K562 (cell line): Measurements from ENCODE around the gene SESN2. TPM values are rescaled to one million over a fixed set of nuclear protein-coding genes. Genes with fewer than 3 reads are reported as not detected.

Experiments used
- AFF1 ChIP-seq, 2 experiments: fragments of 450-650 bp; IDR thresholded peaks; 2 replicates each; pipeline ENCODE4 v1.6.1; 2018; ENCODE audit warnings: mild to moderate bottlenecking in 2 of 2, low read depth in 1 of 2; ENCODE audit not compliant: partially characterized antibody in 2 of 2
- CREB1 ChIP-seq, 2 experiments: sonication (generic) in 1 of 2; formaldehyde crosslinking in 1 of 2; IDR thresholded peaks; 2 replicates each; pipeline versions ENCODE4 v1.6.1 to v1.8.0; 2012 to 2022; ENCODE audit warnings: inconsistent platforms in 1 of 2, mild to moderate bottlenecking in 1 of 2, missing genetic modification reagents in 1 of 2, moderate library complexity in 1 of 2
- EGR1 ChIP-seq: fragments of 450-650 bp; conservative IDR thresholded peaks from 2 replicates; pipeline ENCODE4 v1.6.1; 2017; ENCODE audit warnings: mild to moderate bottlenecking
- ESRRA ChIP-seq: fragments of 450-650 bp; IDR thresholded peaks from 2 replicates; pipeline ENCODE4 v1.6.1; 2014; ENCODE audit warnings: low read depth, mild to moderate bottlenecking, moderate library complexity, borderline replicate concordance
- ETV1 ChIP-seq: fragments of 450-650 bp; conservative IDR thresholded peaks from 2 replicates; pipeline ENCODE4 v1.6.1; 2016; ENCODE audit warnings: missing genetic modification characterization, control low read depth, low read depth, missing compliant biosample characterization
- HBP1 ChIP-seq: fragments of 450-650 bp; formaldehyde crosslinking; IDR thresholded peaks from 2 replicates; pipeline ENCODE4 v1.4.0; 2022; ENCODE audit warnings: missing genetic modification characterization
- HNRNPUL1 ChIP-seq: fragments of 200-400 bp; formaldehyde crosslinking; IDR thresholded peaks from 2 replicates; pipeline ENCODE4 v1.6.1; 2017; ENCODE audit warnings: low read length
- MCM5 ChIP-seq: fragments of 450-650 bp; IDR thresholded peaks from 2 replicates; pipeline ENCODE4 v1.6.1; 2016; ENCODE audit warnings: low read depth
- MEIS2 ChIP-seq: fragments of 450-650 bp; IDR thresholded peaks from 2 replicates; pipeline ENCODE4 v1.6.1; 2014; ENCODE audit warnings: mild to moderate bottlenecking; ENCODE audit not compliant: partially characterized antibody
- MYC ChIP-seq, 2 experiments: fragments of 250-450 bp in 1 of 2; sonication (Bioruptor Pico) in 1 of 2; IDR thresholded peaks; 2 replicates each; pipeline versions ENCODE4 v1.5.1 to v1.6.1; 2012 to 2021; ENCODE audit warnings: low read depth in 2 of 2, borderline replicate concordance in 1 of 2, improper control_type of control experiment in 1 of 2, low read length in 1 of 2, mild to moderate bottlenecking in 1 of 2, moderate library complexity in 1 of 2
- PHF21A ChIP-seq: fragments of 450-650 bp; IDR thresholded peaks from 2 replicates; pipeline ENCODE4 v1.6.1; 2017; ENCODE audit warnings: low read depth, borderline replicate concordance
- POLR2G ChIP-seq: fragments of 200-400 bp; formaldehyde crosslinking; IDR thresholded peaks from 2 replicates; pipeline ENCODE4 v1.6.1; 2017; ENCODE audit warnings: low read depth, mild to moderate bottlenecking, antibody characterized with exemption, low read length, moderate library complexity
- PTTG1 ChIP-seq: fragments of 450-650 bp; IDR thresholded peaks from 2 replicates; pipeline ENCODE4 v1.6.1; 2016; ENCODE audit warnings: low read depth, mild to moderate bottlenecking, missing genetic modification characterization, missing compliant biosample characterization
- PURB ChIP-seq: sonication (generic); formaldehyde crosslinking; IDR thresholded peaks from 2 replicates; pipeline ENCODE4 v1.9.0; 2021; ENCODE audit warnings: low read depth, mild to moderate bottlenecking, missing genetic modification reagents
- RBM39 ChIP-seq: fragments of 200-400 bp; formaldehyde crosslinking; optimal IDR thresholded peaks from 2 replicates; pipeline ENCODE3; 2018; ENCODE audit warnings: low read depth, low read length
- RCOR1 ChIP-seq, 2 experiments: IDR thresholded peaks; 2 replicates each; pipeline ENCODE4 v1.6.1; 2012; ENCODE audit warnings: low read depth in 2 of 2, low read length in 2 of 2, borderline replicate concordance in 1 of 2, improper control_type of control experiment in 1 of 2
- SMAD2 ChIP-seq: fragments of 150-350 bp; IDR thresholded peaks from 2 replicates; pipeline ENCODE4 v1.6.1; 2014; ENCODE audit warnings: low read depth, mild to moderate bottlenecking, low read length
- ZBTB17 ChIP-seq: fragments of 450-650 bp; formaldehyde crosslinking; IDR thresholded peaks from 2 replicates; pipeline ENCODE4 v1.4.0; 2020; ENCODE audit warnings: mild to moderate bottlenecking
- ZNF212 ChIP-seq: fragments of 450-650 bp; formaldehyde crosslinking; IDR thresholded peaks from 2 replicates; pipeline ENCODE4 v1.4.0; 2020; ENCODE audit warnings: mild to moderate bottlenecking
- ZNF23 ChIP-seq: fragments of 250-450 bp; sonication (Bioruptor Pico); IDR thresholded peaks from 2 replicates; pipeline ENCODE4 v1.4.0; 2020; ENCODE audit warnings: mild to moderate bottlenecking
- ZNF444 ChIP-seq: fragments of 250-450 bp; sonication (Bioruptor Pico); IDR thresholded peaks from 2 replicates; pipeline ENCODE4 v1.4.0; 2020; ENCODE audit warnings: mild to moderate bottlenecking, moderate library complexity
- ZNF57 ChIP-seq: fragments of 450-650 bp; formaldehyde crosslinking; IDR thresholded peaks from 2 replicates; pipeline ENCODE4 v1.4.0; 2020; ENCODE audit warnings: mild to moderate bottlenecking, moderate library complexity
- ZSCAN32 ChIP-seq: fragments of 450-650 bp; formaldehyde crosslinking; IDR thresholded peaks from 2 replicates; pipeline ENCODE4 v1.4.0; 2020; ENCODE audit warnings: mild to moderate bottlenecking, moderate library complexity
- polyA plus RNA-seq, 8 experiments: library from polyadenylated mRNA; depleted of rRNA in 4 of 8; stranded (reverse) in 5 of 8; unstranded in 3 of 8; fragments of >200 nt; fragmentation: Nextera tagmentation in 2 of 8; fragmentation: Illumina TruSeq in 1 of 8; extraction: Ambion mirVana in 2 of 8; extraction: Trizol in 1 of 8; gene quantifications; 2 replicates each; pipeline versions ENCODE4 v1.2.1 to v1.2.3, GENCODE V29; 2011 to 2014; ENCODE audit warnings: inconsistent platforms in 1 of 8, missing spikeins in 1 of 8
- total RNA-seq, 7 experiments: library from RNA; depleted of rRNA in 6 of 7; stranded (reverse); fragments of >200 nt in 6 of 7; fragmentation: Illumina TruSeq in 2 of 7; extraction: Trizol in 2 of 7; gene quantifications; 2 replicates each; pipeline versions ENCODE4 v1.2.1 to v1.2.3, GENCODE V29; 2011 to 2021; ENCODE audit warnings: low replicate concordance in 1 of 7

The SESN2 gene
- total and polyA plus RNA-seq, 9 of the 15 experiments (the other 6 are each of a cell fraction or from before 2014, with no cell fraction given) = 3.7 to 71.3 (median 16.8) TPM

- TF ChIP-seq HBP1 (CRISPR knock-in tag) (no peak), RCOR1 (IDR thresholded peaks at IDR 0.05; ENCODE audit: borderline replicate concordance in 1 of 2, low read depth in 2 of 2, low read length in 2 of 2) (peak in 1 of 2 experiments; percentile 71), ETV1 (tag) (no peak), MEIS2 (peak; percentile 1), SMAD2 (no peak), MYC (IDR thresholded peaks at IDR 0.05; ENCODE audit: low read depth, low read length) (peak; percentile 68), MYC (CRISPR knock-in tag; IDR thresholded peaks at IDR 0.05; ENCODE audit: borderline replicate concordance, low read depth) (peak; percentile 14; the same call in 1 of the 2 replicates), PURB (CRISPR knock-in tag) (no peak), AFF1 (IDR thresholded peaks at IDR 0.05; ENCODE audit: low read depth in 1 of 2, partially characterized antibody in 2 of 2) (peak; percentile 15 to 79), ZNF57 (CRISPR knock-in tag) (no peak), ZSCAN32 (CRISPR knock-in tag) (no peak), HNRNPUL1 (no peak), MCM5 (no peak), POLR2G (peak; percentile 99), PHF21A (peak; percentile 10; the same call in 1 of the 2 replicates), ZBTB17 (CRISPR knock-in tag) (no peak), EGR1 (no peak), CREB1 (IDR thresholded peaks at IDR 0.05) (peak; percentile 87), CREB1 (CRISPR knock-in tag; IDR thresholded peaks at IDR 0.05) (peak; percentile 88), PTTG1 (no peak), ZNF212 (CRISPR knock-in tag) (no peak), ZNF444 (CRISPR knock-in tag) (no peak), ESRRA (peak; percentile 57), ZNF23 (CRISPR knock-in tag) (no peak), RBM39 (no peak)
Measured at GRCh38 chr1:28235755-28236655, 23.3 kb upstream of the SESN2 start, which contains the start of gene ATP5IF1 (continued).
